Neural crest cell (in vitro differentiated cells): ENCODE results near the gene TRPM8. TPM values are rescaled to one million over a fixed set of nuclear protein-coding genes. Genes with fewer than 3 reads are reported as not detected.
A peak's percentile ranks its signal among the peaks of the same experiment; 100 is the strongest.

ENCODE experiments used
- DNase-seq: peaks from one replicate; pipeline ENCODE4 v3.0.0; 2021; ENCODE audit warnings: low read depth, mixed read lengths, low spot score
- H3K27ac Mint-ChIP-seq: one replicate; pipeline ENCODE4 v1.8.0; 2021; ENCODE audit warnings: mild to moderate bottlenecking, mixed read lengths; ENCODE audit not compliant: unreplicated experiment
- H3K27me3 Mint-ChIP-seq: 2 replicates; pipeline ENCODE4 v1.8.0; 2021; ENCODE audit warnings: low read depth, mild to moderate bottlenecking, mixed read lengths
- H3K36me3 Mint-ChIP-seq: 2 replicates; pipeline ENCODE4 v1.8.0; 2021; ENCODE audit warnings: low read depth, mild to moderate bottlenecking, mixed read lengths
- H3K4me1 Mint-ChIP-seq: 2 replicates; pipeline ENCODE4 v1.8.0; 2021; ENCODE audit warnings: mixed read lengths
- H3K4me3 Mint-ChIP-seq: one replicate; pipeline ENCODE4 v1.8.0; 2021; ENCODE audit warnings: mild to moderate bottlenecking, mixed read lengths
- H3K9me3 Mint-ChIP-seq: 2 replicates; pipeline ENCODE4 v1.8.0; 2021; ENCODE audit warnings: mixed read lengths
- CTCF ChIP-seq: fragments of 200-600 bp; sonication (generic); conservative IDR thresholded peaks from 2 replicates; pipeline ENCODE4 v1.5.0; 2021; ENCODE audit warnings: antibody characterized with exemption, mild to moderate bottlenecking
- total RNA-seq: library from RNA; stranded (reverse); gene quantifications from 2 replicates; pipeline ENCODE4 v1.2.1, GENCODE V29; 2021

The TRPM8 gene
- total RNA-seq, 1 donor from 2014 or later: 0.07 TPM

- DNase-seq: no peak
- Mint-ChIP-seq H3K4me1 (no peaks in the 10 kb centered on the region), H3K9me3 (peaks cover 11% of the 10 kb centered on the region), H3K36me3 (peaks cover 4% of the 10 kb centered on the region), H3K27ac (no peak overlapping the region), H3K27me3 (no peaks in the 10 kb centered on the region), H3K4me3 (no peak overlapping the region)
- TF ChIP-seq CTCF: no peak
Measured at GRCh38 chr2:233996461-233996860, 79.3 kb downstream of the TRPM8 start.

- no peak for DNase-seq
- Mint-ChIP-seq H3K4me1 (no peaks in the 10 kb centered on the region), H3K9me3 (peaks cover 9% of the 10 kb centered on the region), H3K27ac (no peak overlapping the region), H3K27me3 (peaks cover 3% of the 10 kb centered on the region), H3K36me3 (no peaks in the 10 kb centered on the region), H3K4me3 (no peak overlapping the region)
- TF ChIP-seq CTCF: no peak
Measured at GRCh38 chr2:233997707-233998106, 80.5 kb downstream of the TRPM8 start.

- no peak overlapping the region for H3K4me3 Mint-ChIP-seq
- DNase-seq: no peak
- peaks cover 6% of the 10 kb centered on the region for H3K9me3 Mint-ChIP-seq
- H3K36me3 Mint-ChIP-seq: no peaks in the 10 kb centered on the region
- no peaks in the 10 kb centered on the region for H3K4me1 Mint-ChIP-seq
- no peak for TF ChIP-seq CTCF
- H3K27ac Mint-ChIP-seq: no peak overlapping the region
- H3K27me3 Mint-ChIP-seq: peaks cover 3% of the 10 kb centered on the region
Measured at GRCh38 chr2:233999182-233999581, 82.0 kb downstream of the TRPM8 start.

- Mint-ChIP-seq H3K4me3 (no peak overlapping the region), H3K9me3 (no peaks in the 10 kb centered on the region), H3K27me3 (peaks cover 3% of the 10 kb centered on the region), H3K27ac (no peak overlapping the region), H3K4me1 (no peaks in the 10 kb centered on the region), H3K36me3 (no peaks in the 10 kb centered on the region)
- TF ChIP-seq CTCF: no peak
- DNase-seq: no peak
Measured at GRCh38 chr2:234001380-234002160, 84.4 kb downstream of the TRPM8 start.

GRCh38 chr2:234002281-234002680 is 85.1 kb downstream of the TRPM8 start:
- Mint-ChIP-seq H3K4me1 (no peaks in the 10 kb centered on the region), H3K36me3 (no peaks in the 10 kb centered on the region), H3K27ac (peak overlapping the region; percentile 78), H3K4me3 (no peak overlapping the region), H3K27me3 (peaks cover 3% of the 10 kb centered on the region), H3K9me3 (no peaks in the 10 kb centered on the region)
- DNase-seq: no peak
- no peak for TF ChIP-seq CTCF
